Coronary artery (tissue), 2 donors: ENCODE results near the gene SLC10A7.
A peak's percentile ranks its signal among the peaks of the same experiment; 100 is the strongest.

ENCODE experiments used
- DNase-seq: peaks from one replicate; pipeline ENCODE4 v3.0.0-alpha.2; 2017; ENCODE audit warnings: low spot score
- H3K27ac ChIP-seq, 2 donors: fragments of 200-600 bp; sonication (generic); one replicate each; pipeline ENCODE4 v1.5.1; 2016 to 2019
- H3K4me3 ChIP-seq: fragments of 200-600 bp; sonication (generic); 2 replicates; pipeline ENCODE4 v1.5.1; 2016; ENCODE audit warnings: mild to moderate bottlenecking, moderate library complexity
- TF ChIP-seq, protein P1 (sequence below): fragments of 200-600 bp; sonication (generic); IDR thresholded peaks from one replicate; pipeline ENCODE4 v1.5.1; 2019; ENCODE audit warnings: antibody characterized with exemption

SLC10A7 gene

DNA sequence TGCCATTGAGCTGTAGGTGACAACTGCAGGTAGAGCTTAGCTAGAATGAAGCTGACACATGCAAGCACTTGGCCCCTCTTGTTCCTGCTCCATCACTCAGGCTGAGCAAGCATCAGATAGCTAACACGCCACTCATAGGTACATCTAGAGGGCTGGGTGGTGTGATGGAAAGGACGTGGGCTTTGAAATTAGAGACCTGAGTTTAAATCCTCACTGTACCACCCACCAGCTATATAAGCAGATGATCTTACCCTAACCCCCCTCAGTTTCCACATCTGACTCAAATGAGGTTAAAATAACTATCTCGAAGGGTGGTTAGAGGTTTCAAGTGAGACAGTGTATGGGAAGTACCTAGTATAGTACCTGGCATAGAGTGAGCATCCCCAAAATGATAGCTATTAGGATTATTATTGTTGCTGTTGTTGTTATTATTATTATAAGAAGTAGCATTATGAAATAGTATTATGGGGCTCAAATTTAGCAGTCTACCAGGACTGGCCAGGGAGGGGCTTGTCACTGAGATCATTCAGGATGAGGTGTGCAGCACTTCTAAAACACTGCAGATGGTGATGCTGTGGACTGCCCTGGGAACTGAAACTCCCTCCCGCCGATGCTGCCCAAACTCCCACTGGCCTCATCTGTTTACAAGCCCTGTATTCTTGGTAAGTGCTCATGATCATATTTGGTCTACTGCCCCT lies 248.4 kb downstream of the SLC10A7 start:
- no peak overlapping the region for H3K4me3 ChIP-seq
- TF ChIP-seq, protein P1, sequence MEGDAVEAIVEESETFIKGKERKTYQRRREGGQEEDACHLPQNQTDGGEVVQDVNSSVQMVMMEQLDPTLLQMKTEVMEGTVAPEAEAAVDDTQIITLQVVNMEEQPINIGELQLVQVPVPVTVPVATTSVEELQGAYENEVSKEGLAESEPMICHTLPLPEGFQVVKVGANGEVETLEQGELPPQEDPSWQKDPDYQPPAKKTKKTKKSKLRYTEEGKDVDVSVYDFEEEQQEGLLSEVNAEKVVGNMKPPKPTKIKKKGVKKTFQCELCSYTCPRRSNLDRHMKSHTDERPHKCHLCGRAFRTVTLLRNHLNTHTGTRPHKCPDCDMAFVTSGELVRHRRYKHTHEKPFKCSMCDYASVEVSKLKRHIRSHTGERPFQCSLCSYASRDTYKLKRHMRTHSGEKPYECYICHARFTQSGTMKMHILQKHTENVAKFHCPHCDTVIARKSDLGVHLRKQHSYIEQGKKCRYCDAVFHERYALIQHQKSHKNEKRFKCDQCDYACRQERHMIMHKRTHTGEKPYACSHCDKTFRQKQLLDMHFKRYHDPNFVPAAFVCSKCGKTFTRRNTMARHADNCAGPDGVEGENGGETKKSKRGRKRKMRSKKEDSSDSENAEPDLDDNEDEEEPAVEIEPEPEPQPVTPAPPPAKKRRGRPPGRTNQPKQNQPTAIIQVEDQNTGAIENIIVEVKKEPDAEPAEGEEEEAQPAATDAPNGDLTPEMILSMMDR = no peak
- no peak overlapping the region for H3K27ac ChIP-seq
- no peak for DNase-seq

DNA sequence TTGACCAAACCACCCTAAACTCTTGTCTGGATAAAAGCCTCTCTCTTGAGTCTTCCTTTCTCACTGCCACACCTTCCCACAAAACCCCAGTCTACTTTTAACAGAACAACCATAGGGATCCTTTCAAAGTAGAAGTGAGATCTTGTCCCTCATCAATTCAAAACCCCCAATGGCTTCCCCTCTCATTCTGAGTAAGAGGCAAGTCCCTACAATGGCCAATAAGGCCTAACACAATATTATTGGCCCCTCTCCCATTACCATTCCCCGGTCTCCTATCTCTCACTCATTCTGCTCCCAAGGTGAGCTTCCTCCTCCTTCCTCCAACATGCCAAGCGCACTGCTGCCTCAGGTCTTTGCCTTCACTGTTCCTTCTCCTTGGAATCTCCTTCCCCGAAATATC lies 250.3 kb downstream of the SLC10A7 start:
- H3K27ac ChIP-seq = no peak overlapping the region
- H3K4me3 ChIP-seq = no peak overlapping the region
- no peak for DNase-seq
- TF ChIP-seq, protein P1 = no peak

DNA sequence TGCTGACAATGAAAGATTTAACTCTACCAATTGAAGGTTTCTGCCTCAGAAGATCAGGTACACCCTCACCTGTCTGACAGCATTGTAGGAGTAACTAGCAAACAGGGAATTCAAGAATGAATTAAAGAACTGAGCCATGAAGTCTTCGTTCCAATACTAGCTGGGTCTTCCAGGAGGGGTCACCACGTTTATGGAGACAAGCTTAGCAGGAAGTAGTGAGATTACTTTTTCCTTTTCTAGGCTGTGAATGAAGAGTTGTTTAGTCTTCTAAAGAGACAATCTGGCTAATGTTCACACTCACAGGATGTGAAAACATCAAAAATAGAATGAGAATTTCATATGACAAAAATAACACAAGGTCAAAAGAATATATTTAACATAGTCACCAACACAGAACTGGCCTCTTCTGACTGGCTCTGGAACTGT lies 252.5 kb downstream of the SLC10A7 start:
- TF ChIP-seq, protein P1 = no peak
- Histone ChIP-seq H3K4me3 (no peak overlapping the region), H3K27ac (no peak overlapping the region)
- DNase-seq = no peak

DNA sequence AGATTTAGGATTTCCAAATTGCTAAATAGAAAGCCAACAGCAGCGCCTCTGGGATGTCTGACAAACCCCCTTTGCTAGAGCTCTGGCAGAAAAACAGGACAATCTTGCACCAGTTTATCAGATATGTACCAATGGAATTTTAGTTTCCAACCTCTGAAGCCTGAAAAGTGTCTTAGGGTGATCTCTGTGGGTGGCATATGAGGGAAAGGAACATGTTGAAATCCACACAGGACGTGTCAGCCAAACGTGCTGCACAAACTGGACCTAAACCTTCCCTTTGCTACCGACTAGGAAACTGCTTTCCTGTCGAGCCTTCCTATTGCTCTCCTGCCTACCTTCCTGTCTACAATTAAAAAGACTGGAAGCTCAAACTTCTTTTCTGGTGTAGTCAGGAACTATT lies 253.9 kb downstream of the SLC10A7 start:
- TF ChIP-seq, protein P1 = no peak
- no peak overlapping the region for H3K4me3 ChIP-seq
- H3K27ac ChIP-seq = peak overlapping the region in 1 of 2 donors; percentile 42
- no peak for DNase-seq

DNA sequence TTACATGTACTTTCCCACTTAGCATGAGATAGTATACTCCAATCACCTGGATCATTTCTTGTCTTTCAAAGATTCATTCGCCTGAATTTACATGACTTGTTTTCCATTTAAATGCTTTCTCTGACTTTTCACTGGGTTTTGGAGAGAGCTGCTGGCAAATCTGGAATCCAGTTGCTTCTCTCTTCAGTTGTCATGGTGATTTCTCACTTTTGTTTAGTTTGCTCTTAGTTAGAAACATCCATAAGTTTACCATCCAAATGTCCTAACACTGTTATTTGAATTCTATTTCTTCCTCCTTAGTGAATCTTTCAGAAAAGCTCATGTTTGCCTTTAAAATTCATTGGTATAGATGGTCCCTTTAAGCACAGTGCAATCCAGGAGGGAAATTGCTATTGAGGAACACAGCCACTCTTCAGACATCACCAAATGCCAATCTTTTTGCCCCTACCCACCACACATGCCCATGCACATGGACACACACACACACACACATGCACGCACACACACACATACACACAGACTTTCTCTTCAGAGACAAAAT lies 255.7 kb downstream of the SLC10A7 start:
- TF ChIP-seq, protein P1 = no peak
- H3K27ac ChIP-seq = no peak overlapping the region
- H3K4me3 ChIP-seq = no peak overlapping the region
- no peak for DNase-seq

DNA sequence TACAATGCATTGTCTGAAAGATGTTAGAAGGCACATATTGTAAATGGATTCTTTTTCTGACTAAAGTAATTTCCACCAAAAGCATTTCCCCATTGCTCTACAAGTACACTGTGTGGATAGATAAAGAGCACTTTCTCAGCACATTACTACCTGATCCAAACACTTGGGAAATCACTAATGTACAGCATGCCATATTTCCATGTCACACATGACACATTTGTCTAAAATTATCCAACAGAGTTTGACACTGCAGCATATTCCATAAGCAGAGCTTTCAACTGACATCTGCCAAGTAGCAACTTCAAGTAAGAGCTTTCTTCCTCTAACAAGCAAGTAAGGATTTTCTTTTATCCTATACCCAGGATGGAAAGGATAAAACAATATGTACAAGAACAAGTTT lies 257.9 kb downstream of the SLC10A7 start:
- Histone ChIP-seq H3K4me3 (no peak overlapping the region), H3K27ac (no peak overlapping the region)
- TF ChIP-seq, protein P1 = no peak
- no peak for DNase-seq

DNA sequence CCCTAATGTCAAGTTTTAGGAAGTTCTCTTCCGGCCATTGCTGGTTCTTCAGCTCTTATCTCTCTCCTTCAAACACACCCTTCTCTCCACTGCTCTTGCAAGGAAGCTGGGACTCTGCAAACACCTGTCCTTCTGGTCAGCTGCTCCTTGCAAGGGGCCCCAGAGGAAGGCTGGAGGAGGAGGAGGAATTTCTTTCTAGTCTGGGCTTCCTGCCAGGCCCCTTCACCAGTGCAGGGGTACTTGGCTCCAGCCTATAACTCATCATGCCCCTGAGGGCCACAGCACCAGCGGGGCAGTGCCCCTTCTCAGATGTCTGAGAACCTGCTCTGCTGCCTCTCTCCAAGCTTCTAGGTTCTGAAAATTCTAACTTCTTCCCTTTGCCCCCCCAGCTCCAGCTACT lies 260.7 kb downstream of the SLC10A7 start:
- TF ChIP-seq, protein P1 = no peak
- H3K27ac ChIP-seq = no peak overlapping the region
- no peak for DNase-seq
- no peak overlapping the region for H3K4me3 ChIP-seq
